Activated CD4-positive, alpha-beta memory T cell treated with anti-CD3 and anti-CD28 coated beads for 36 hours (primary cell): ENCODE data around the gene QRICH1. TPM values are rescaled to one million over a fixed set of nuclear protein-coding genes. Genes with fewer than 3 reads are reported as not detected.

Experiments
- CTCF ChIA-PET: fragments of 350-600 bp; sonication (Branson Sonifier 250); formaldehyde crosslinking; loops from one replicate; lab custom pipeline; 2021; ENCODE audit warnings: antibody characterized with exemption, inconsistent platforms; lab: Charles Lee
- POLR2A ChIA-PET: fragments of 350-600 bp; sonication (Branson Sonifier 250); formaldehyde crosslinking; loops from one replicate; lab custom pipeline; 2021; ENCODE audit warnings: antibody characterized with exemption; lab: Charles Lee
- DNase-seq: peaks from one replicate; pipeline ENCODE4 v3.0.0-alpha.2; 2020
- H3K27ac Mint-ChIP-seq: one replicate; pipeline ENCODE4 v1.8.0; 2021; ENCODE audit warnings: mixed read lengths
- H3K27me3 Mint-ChIP-seq: one replicate; pipeline ENCODE4 v1.8.0; 2021; ENCODE audit warnings: mixed read lengths
- H3K36me3 Mint-ChIP-seq: one replicate; pipeline ENCODE4 v1.8.0; 2021; ENCODE audit warnings: mixed read lengths
- H3K4me1 Mint-ChIP-seq: one replicate; pipeline ENCODE4 v1.8.0; 2021; ENCODE audit warnings: low read depth, mixed read lengths
- H3K4me3 Mint-ChIP-seq: one replicate; pipeline ENCODE4 v1.8.0; 2021; ENCODE audit warnings: mild to moderate bottlenecking, mixed read lengths
- H3K9me3 Mint-ChIP-seq: one replicate; pipeline ENCODE4 v1.8.0; 2021; ENCODE audit warnings: mixed read lengths
- intact Hi-C: fragments of 100-400 bp; cut with micrococcal nuclease; formaldehyde crosslinking; loops from one replicate; pipeline ENCODE4 v1.15.1; 2023
- total RNA-seq, 2 experiments: library from RNA; stranded (reverse); gene quantifications; one replicate each; pipeline ENCODE4 v1.2.3, GENCODE V29; 2021

QRICH1 gene
- total RNA-seq, 2 experiments from 2014 or later: 124 to 128 TPM

- CTCF ChIA-PET: interaction anchor here (0.7 kb wide), 1 partner anchor 414 kb away, joined by 3 read pairs; no protein-coding TSS in a partner anchor
- peaks cover 30% of the 10 kb centered on the region for H3K36me3 Mint-ChIP-seq
- no peaks in the 10 kb centered on the region for H3K27me3 Mint-ChIP-seq
- intact Hi-C loops: no loop called here
- no peaks in the 10 kb centered on the region for H3K9me3 Mint-ChIP-seq
- no peak overlapping the region for H3K4me3 Mint-ChIP-seq
- no peak for DNase-seq
- POLR2A ChIA-PET: interaction anchor here (1.5 to 1.7 kb wide), 2 partner anchors 10 to 18 kb away, joined by 4 to 6 read pairs; partner anchors contain the start of genes QRICH1 and USP19
- no peak overlapping the region for H3K27ac Mint-ChIP-seq
- no peaks in the 10 kb centered on the region for H3K4me1 Mint-ChIP-seq
These were observed 17.5 kb upstream of the QRICH1 start for GRCh38 chr3:49111347-49111746.

- H3K27me3 Mint-ChIP-seq: no peaks in the 10 kb centered on the region
- peaks cover under 1% of the 10 kb centered on the region for H3K4me1 Mint-ChIP-seq
- DNase-seq: no peak
- intact Hi-C loops: no loop called here
- peaks cover 25% of the 10 kb centered on the region for H3K36me3 Mint-ChIP-seq
- ChIA-PET POLR2A (interaction anchor here (1.5 to 1.7 kb wide), 2 partner anchors 10 to 17 kb away, joined by 4 to 6 read pairs; partner anchors contain the start of genes QRICH1 and USP19), CTCF (interaction anchor here (0.7 kb wide), 1 partner anchor 413 kb away, joined by 3 read pairs; no protein-coding TSS in a partner anchor)
- H3K4me3 Mint-ChIP-seq: no peak overlapping the region
- H3K9me3 Mint-ChIP-seq: no peaks in the 10 kb centered on the region
- no peak overlapping the region for H3K27ac Mint-ChIP-seq
These were observed 16.9 kb upstream of the QRICH1 start for GRCh38 chr3:49110780-49111179.

- DNase-seq: no peak
- H3K27me3 Mint-ChIP-seq: no peaks in the 10 kb centered on the region
- H3K36me3 Mint-ChIP-seq: peaks cover 14% of the 10 kb centered on the region
- peaks cover 19% of the 10 kb centered on the region for H3K4me1 Mint-ChIP-seq
- no peak overlapping the region for H3K4me3 Mint-ChIP-seq
- ChIA-PET POLR2A (interaction anchor here (1.8 kb wide), 1 partner anchor 14 kb away, joined by 7 read pairs; the partner anchor contains the start of gene QRICH1), CTCF (interaction anchor here (1.8 kb wide), 1 partner anchor 14 kb away, joined by 6 read pairs; the partner anchor contains the start of gene QRICH1)
- no peaks in the 10 kb centered on the region for H3K9me3 Mint-ChIP-seq
- H3K27ac Mint-ChIP-seq: no peak overlapping the region
- intact Hi-C loops: no loop called here
These were observed 14.5 kb upstream of the QRICH1 start for GRCh38 chr3:49108346-49108745.

- H3K27me3 Mint-ChIP-seq: no peaks in the 10 kb centered on the region
- POLR2A ChIA-PET: interaction anchor here (5.3 kb wide), 1 partner anchor 10 kb away, joined by 37 read pairs; the partner anchor contains the start of gene QRICH1
These were observed 10.8 kb upstream of the QRICH1 start, which contains the start of gene QARS1 for GRCh38 chr3:49104427-49105291. Gene QARS1 (minus strand): TSS chr3:49104757. CDS start chr3:49104733, 24 bp downstream.

GRCh38 chr3:49104052-49104426, 10.2 kb upstream of the QRICH1 start:
- ChIA-PET CTCF (interaction anchor here (0.6 to 1.6 kb wide), 3 partner anchors 9 to 345 kb away, joined by 3 to 6 read pairs (median 4); partner anchors contain the start of gene NDUFAF3), POLR2A (interaction anchor here (1.0 to 5.3 kb wide), 2 partner anchors 10 to 12 kb away, joined by 3 to 37 read pairs; partner anchors contain the start of gene QRICH1)
- Mint-ChIP-seq H3K4me3 (peak overlapping the region; percentile 99), H3K27ac (peak overlapping the region; percentile 87), H3K27me3 (no peaks in the 10 kb centered on the region), H3K9me3 (no peaks in the 10 kb centered on the region), H3K4me1 (peaks cover 22% of the 10 kb centered on the region), H3K36me3 (peaks cover 26% of the 10 kb centered on the region)
- no peak for DNase-seq
- intact Hi-C loops: loop anchor here (1.0 to 5.0 kb wide), 3 partner anchors 10 to 568 kb away; partner anchors contain the start of genes APEH, QRICH1 and USP19

More at GRCh38 chr3:49104427-49105291, 10.8 kb upstream of the QRICH1 start, which contains the start of gene QARS1:
- intact Hi-C loops: loop anchor here (1.0 to 5.0 kb wide), 3 partner anchors 10 to 568 kb away; partner anchors contain the start of genes APEH, QRICH1 and USP19
- peak; percentile 94 for DNase-seq
- Mint-ChIP-seq H3K36me3 (peaks cover 26% of the 10 kb centered on the region), H3K27ac (peak within 1 kb of the TSS; percentile 87), H3K9me3 (no peaks in the 10 kb centered on the region), H3K4me1 (peaks cover 22% of the 10 kb centered on the region), H3K4me3 (peak within 1 kb of the TSS; percentile 99)
- CTCF ChIA-PET: interaction anchor here (0.6 to 1.6 kb wide), 4 partner anchors 9 to 344 kb away, joined by 3 to 6 read pairs (median 4); partner anchors contain the start of gene NDUFAF3

DNA sequence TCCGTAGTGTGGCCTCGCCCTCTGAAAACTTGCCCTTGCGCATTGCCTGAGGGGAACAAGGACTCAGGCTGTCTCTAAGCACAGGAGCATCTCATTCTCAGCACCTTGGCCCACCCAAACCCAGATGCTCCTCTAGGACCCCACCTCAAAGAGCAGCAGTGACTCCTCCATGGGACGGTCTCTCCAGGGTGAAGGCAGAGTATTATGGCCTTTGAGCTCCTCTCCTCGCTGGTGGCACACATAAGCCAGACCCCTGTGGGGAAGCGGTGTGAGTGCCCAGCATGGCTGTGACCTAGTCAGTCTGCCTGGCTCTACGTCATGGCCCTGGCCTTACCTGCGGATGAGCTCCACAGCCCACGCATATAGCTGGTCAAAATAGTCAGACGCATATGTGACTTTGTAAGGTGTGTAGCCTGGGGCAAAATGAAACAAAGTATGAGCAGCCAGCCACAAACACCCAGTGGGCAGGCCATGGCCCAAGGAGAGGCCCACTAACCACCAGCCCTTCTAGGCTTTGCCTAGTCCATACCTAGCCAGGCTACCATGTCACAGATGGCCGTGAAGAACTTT, 6.3 kb upstream of the QRICH1 start:
- Mint-ChIP-seq H3K4me1 (peaks cover 17% of the 10 kb centered on the region), H3K27ac (no peak overlapping the region), H3K27me3 (no peaks in the 10 kb centered on the region), H3K9me3 (no peaks in the 10 kb centered on the region), H3K36me3 (peaks cover 35% of the 10 kb centered on the region), H3K4me3 (no peak overlapping the region)
- intact Hi-C loops: loop anchor here (5.0 kb wide), 1 partner anchor 572 kb away; the partner anchor contains the start of gene APEH
- ChIA-PET POLR2A (no interaction called here), CTCF (interaction anchor here (1.4 kb wide), 1 partner anchor 57 kb away, joined by 5 read pairs; no protein-coding TSS in a partner anchor)
- DNase-seq: no peak

- peaks cover 35% of the 10 kb centered on the region for H3K36me3 Mint-ChIP-seq
- intact Hi-C loops: loop anchor here (10.0 kb wide), 1 partner anchor 246 kb away; the partner anchor contains the start of gene USP4
- POLR2A ChIA-PET: no interaction called here
These were observed 5.2 kb upstream of the QRICH1 start for GRCh38 chr3:49098910-49099630.

DNA sequence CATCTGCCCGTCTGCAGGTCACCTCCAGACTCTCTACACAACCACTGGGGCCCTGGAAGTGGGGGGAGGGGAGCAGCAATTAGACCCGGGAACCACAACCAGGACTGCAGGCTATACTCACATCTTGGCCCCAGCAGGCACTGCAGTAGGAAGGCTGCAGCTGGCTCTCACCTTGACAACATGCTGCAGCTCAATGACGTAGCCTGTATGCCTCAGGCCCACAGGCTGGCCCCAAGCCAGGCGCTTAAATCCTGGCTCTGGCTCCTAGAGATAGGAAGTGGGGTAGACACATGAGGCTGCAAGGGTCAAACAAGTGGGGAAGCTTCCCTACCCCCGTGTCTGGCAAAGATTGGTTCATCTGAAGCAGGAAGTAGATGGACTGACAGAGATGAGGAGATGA, 4.6 kb upstream of the QRICH1 start:
- Mint-ChIP-seq H3K36me3 (peaks cover 36% of the 10 kb centered on the region), H3K9me3 (no peaks in the 10 kb centered on the region), H3K4me3 (no peak overlapping the region), H3K27ac (no peak overlapping the region), H3K4me1 (peaks cover 11% of the 10 kb centered on the region), H3K27me3 (no peaks in the 10 kb centered on the region)
- ChIA-PET CTCF (no interaction called here), POLR2A (no interaction called here)
- intact Hi-C loops: loop anchor here (10.0 kb wide), 1 partner anchor 246 kb away; the partner anchor contains the start of gene USP4
- no peak for DNase-seq

More at GRCh38 chr3:49098910-49099630, 5.2 kb upstream of the QRICH1 start:
- DNase-seq: no peak
- CTCF ChIA-PET: interaction anchor here (1.4 kb wide), 1 partner anchor 59 kb away, joined by 5 read pairs; no protein-coding TSS in a partner anchor
- H3K27ac Mint-ChIP-seq: no peak overlapping the region
- no peaks in the 10 kb centered on the region for H3K9me3 Mint-ChIP-seq
- no peaks in the 10 kb centered on the region for H3K27me3 Mint-ChIP-seq
- no peak overlapping the region for H3K4me3 Mint-ChIP-seq
- peaks cover 17% of the 10 kb centered on the region for H3K4me1 Mint-ChIP-seq

DNA sequence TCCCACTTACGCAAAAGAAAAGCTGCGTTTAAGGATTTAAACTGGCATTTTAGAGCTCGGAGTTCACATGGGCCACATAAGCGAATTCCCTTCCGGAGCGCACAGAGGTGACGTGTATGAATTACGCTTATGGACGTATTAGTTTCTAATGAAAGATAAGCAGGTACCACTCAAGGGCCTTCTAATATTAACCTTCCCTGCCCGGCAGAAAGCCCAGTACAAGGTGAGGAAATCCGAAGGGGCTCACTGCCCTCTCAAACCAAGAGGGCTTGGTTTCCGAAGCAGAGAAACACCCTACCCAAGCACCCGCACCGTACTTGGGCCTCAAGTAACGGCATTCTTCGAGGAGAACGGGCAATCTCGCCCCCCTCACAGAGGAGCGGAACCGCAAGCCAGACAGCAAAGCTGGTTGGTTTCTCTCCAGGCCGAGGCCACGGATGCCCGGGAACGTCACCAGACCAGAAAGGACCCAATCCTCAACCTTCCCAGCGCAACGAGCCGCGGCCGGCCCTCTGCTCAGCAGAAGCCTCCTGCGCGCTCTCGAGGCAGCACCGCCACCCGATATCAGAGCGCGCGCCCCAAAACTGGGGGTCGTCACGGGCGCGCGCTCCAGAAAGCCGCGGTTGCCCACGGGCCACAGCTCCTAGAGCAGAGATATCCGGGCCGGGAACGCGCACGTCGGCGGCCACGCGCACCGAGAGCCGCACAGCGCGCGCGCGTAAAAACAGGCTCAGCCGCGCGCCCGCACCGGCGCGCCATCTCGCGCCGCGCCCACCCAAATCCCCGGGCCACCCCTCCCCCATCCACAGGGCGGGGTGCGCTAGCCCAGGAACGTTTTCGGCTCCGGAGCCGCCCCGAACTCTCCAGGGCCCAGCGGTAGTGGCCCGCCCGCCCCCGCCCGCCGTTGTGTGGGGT, 676 bp downstream of the QRICH1 start:
- ChIA-PET POLR2A (interaction anchor here (0.5 to 3.5 kb wide), 20 partner anchors 10 to 377 kb away, joined by 3 to 37 read pairs (median 6); partner anchors contain the start of genes ARIH2, DAG1, IMPDH2 and IP6K2), CTCF (interaction anchor here (0.6 to 3.5 kb wide), 21 partner anchors 9 to 657 kb away, joined by 3 to 27 read pairs (median 5); partner anchors contain the start of genes IMPDH2, KLHDC8B, NCKIPSD and NDUFAF3)
- Mint-ChIP-seq H3K27ac (peak overlapping the region; percentile 95), H3K36me3 (peaks cover 23% of the 10 kb centered on the region), H3K4me1 (peaks cover 40% of the 10 kb centered on the region), H3K27me3 (no peaks in the 10 kb centered on the region), H3K9me3 (no peaks in the 10 kb centered on the region), H3K4me3 (peak overlapping the region; percentile 90)
- peak; percentile 87 for DNase-seq
- intact Hi-C loops: loop anchor here (1.0 to 10.0 kb wide), 6 partner anchors 64 to 376 kb away; partner anchors contain the start of genes IMPDH2, IP6K2, PRKAR2A and USP4

GRCh38 chr3:49081429-49081828, 12.4 kb downstream of the QRICH1 start:
- H3K27ac Mint-ChIP-seq: no peak overlapping the region
- DNase-seq: no peak
- intact Hi-C loops: no loop called here
- peaks cover 7% of the 10 kb centered on the region for H3K4me1 Mint-ChIP-seq
- no peaks in the 10 kb centered on the region for H3K9me3 Mint-ChIP-seq
- peaks cover 11% of the 10 kb centered on the region for H3K36me3 Mint-ChIP-seq
- POLR2A ChIA-PET: no interaction called here
- CTCF ChIA-PET: no interaction called here
- H3K27me3 Mint-ChIP-seq: no peaks in the 10 kb centered on the region
- H3K4me3 Mint-ChIP-seq: no peak overlapping the region
